Measurements from ENCODE around the gene MAS1.

- no peak for TF ChIP-seq CTCF (conservative IDR thresholded peaks at IDR 0.05; ENCODE audit: low read depth in 2 of 2)
- no peak for TF ChIP-seq POLR2AphosphoS5 (IDR thresholded peaks at IDR 0.05; ENCODE audit: low read depth)
- TF ChIP-seq, protein P1, sequence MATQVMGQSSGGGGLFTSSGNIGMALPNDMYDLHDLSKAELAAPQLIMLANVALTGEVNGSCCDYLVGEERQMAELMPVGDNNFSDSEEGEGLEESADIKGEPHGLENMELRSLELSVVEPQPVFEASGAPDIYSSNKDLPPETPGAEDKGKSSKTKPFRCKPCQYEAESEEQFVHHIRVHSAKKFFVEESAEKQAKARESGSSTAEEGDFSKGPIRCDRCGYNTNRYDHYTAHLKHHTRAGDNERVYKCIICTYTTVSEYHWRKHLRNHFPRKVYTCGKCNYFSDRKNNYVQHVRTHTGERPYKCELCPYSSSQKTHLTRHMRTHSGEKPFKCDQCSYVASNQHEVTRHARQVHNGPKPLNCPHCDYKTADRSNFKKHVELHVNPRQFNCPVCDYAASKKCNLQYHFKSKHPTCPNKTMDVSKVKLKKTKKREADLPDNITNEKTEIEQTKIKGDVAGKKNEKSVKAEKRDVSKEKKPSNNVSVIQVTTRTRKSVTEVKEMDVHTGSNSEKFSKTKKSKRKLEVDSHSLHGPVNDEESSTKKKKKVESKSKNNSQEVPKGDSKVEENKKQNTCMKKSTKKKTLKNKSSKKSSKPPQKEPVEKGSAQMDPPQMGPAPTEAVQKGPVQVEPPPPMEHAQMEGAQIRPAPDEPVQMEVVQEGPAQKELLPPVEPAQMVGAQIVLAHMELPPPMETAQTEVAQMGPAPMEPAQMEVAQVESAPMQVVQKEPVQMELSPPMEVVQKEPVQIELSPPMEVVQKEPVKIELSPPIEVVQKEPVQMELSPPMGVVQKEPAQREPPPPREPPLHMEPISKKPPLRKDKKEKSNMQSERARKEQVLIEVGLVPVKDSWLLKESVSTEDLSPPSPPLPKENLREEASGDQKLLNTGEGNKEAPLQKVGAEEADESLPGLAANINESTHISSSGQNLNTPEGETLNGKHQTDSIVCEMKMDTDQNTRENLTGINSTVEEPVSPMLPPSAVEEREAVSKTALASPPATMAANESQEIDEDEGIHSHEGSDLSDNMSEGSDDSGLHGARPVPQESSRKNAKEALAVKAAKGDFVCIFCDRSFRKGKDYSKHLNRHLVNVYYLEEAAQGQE (IDR thresholded peaks at IDR 0.05; ENCODE audit: unreplicated experiment) = no peak
- no peak for TF ChIP-seq NANOG (IDR thresholded peaks at IDR 0.05; ENCODE audit: borderline replicate concordance)
- no peak for TF ChIP-seq EZH2 (IDR thresholded peaks at IDR 0.05; ENCODE audit: low read depth, unreplicated experiment)
These were observed 6.8 kb downstream of the MAS1 start for GRCh38 chr6:159897603-159898002.
